Natural killer cell (primary cell): Measurements from ENCODE around the gene ZG16B. TPM values are rescaled to one million over a fixed set of nuclear protein-coding genes. Genes with fewer than 3 reads are reported as not detected.

Experiments
- ATAC-seq, 3 donors: fragments of 150-1000 bp in 2 of 3; fragments of 200-7000 bp in 1 of 3; cut with Tn5 transposase; 1 replicate in 1 of 3; 2 replicates in 2 of 3; pipeline ENCODE4 v1.10.0; 2021; ENCODE audit warnings: mild to moderate bottlenecking in 2 of 3, moderate library complexity in 2 of 3
- DNase-seq, 2 donors: peaks; one replicate each; pipeline versions ENCODE4 v3.0.0 to v3.0.0-alpha.2; 2013 to 2021; ENCODE audit warnings: mixed read lengths in 1 of 2
- H3K27ac ChIP-seq: one replicate; pipeline ENCODE4 v1.5.1; 2013; ENCODE audit warnings: mild to moderate bottlenecking, low read length
- H3K27me3 ChIP-seq: one replicate; pipeline ENCODE4 v1.6.1; 2013; ENCODE audit warnings: low read length; ENCODE audit not compliant: control insufficient read depth, insufficient read depth
- H3K36me3 ChIP-seq: one replicate; pipeline ENCODE4 v1.6.1; 2013; ENCODE audit warnings: low read length; ENCODE audit not compliant: control insufficient read depth, insufficient read depth
- H3K4me1 ChIP-seq: one replicate; pipeline ENCODE4 v1.6.1; 2013; ENCODE audit warnings: low read length; ENCODE audit not compliant: control insufficient read depth, insufficient read depth
- H3K4me3 ChIP-seq: one replicate; pipeline ENCODE4 v1.5.1; 2013; ENCODE audit warnings: low read length
- H3K9me3 ChIP-seq: one replicate; pipeline ENCODE4 v1.6.1; 2013; ENCODE audit warnings: low read length; ENCODE audit not compliant: control insufficient read depth, insufficient read depth
- H3K27ac Mint-ChIP-seq, 2 donors: one replicate each; pipeline ENCODE4 v1.8.0; 2022; ENCODE audit warnings: mild to moderate bottlenecking in 2 of 2, mixed read lengths in 2 of 2, moderate library complexity in 1 of 2
- H3K27me3 Mint-ChIP-seq, 2 donors: one replicate each; pipeline ENCODE4 v1.8.0; 2022; ENCODE audit warnings: low read depth in 2 of 2, mixed read lengths in 2 of 2
- H3K36me3 Mint-ChIP-seq: one replicate; pipeline ENCODE4 v1.8.0; 2022; ENCODE audit warnings: mixed read lengths
- H3K4me1 Mint-ChIP-seq, 2 donors: one replicate each; pipeline ENCODE4 v1.8.0; 2022; ENCODE audit warnings: mixed read lengths in 2 of 2
- H3K4me3 Mint-ChIP-seq: one replicate; pipeline ENCODE4 v1.8.0; 2022; ENCODE audit warnings: mild to moderate bottlenecking, moderate library complexity, mixed read lengths
- H3K9me3 Mint-ChIP-seq, 2 donors: one replicate each; pipeline ENCODE4 v1.8.0; 2022; ENCODE audit warnings: mixed read lengths in 2 of 2
- WGBS: methylation state at CpG from one replicate; pipeline ENCODE4 v1.1.7; 2013; ENCODE audit warnings: missing lambda C conversion rate; ENCODE audit not compliant: insufficient coverage; 5-methylcytosine and 5-hydroxymethylcytosine counted together
- intact Hi-C: fragments of 100-400 bp; cut with micrococcal nuclease; formaldehyde crosslinking; loops from one replicate; pipeline ENCODE4 v1.14.2; 2022
- total RNA-seq, 4 donors: library from RNA; stranded (reverse); fragments of 120-200 nt in 1 of 4; gene quantifications; one replicate each; pipeline versions ENCODE4 v1.2.3 to v1.2.4, GENCODE V29; 2013 to 2022
- TF ChIP-seq, protein P1 (sequence below): fragments of 200-600 bp; IDR thresholded peaks from one replicate; pipeline ENCODE4 v1.8.0; 2022; ENCODE audit warnings: antibody characterized with exemption

Gene ZG16B
- total RNA-seq, 3 donors from 2014 or later (not counting 1 experiment from before 2014, with no cell fraction given): 0.78 to 1.5 (median 1.1) TPM

DNA sequence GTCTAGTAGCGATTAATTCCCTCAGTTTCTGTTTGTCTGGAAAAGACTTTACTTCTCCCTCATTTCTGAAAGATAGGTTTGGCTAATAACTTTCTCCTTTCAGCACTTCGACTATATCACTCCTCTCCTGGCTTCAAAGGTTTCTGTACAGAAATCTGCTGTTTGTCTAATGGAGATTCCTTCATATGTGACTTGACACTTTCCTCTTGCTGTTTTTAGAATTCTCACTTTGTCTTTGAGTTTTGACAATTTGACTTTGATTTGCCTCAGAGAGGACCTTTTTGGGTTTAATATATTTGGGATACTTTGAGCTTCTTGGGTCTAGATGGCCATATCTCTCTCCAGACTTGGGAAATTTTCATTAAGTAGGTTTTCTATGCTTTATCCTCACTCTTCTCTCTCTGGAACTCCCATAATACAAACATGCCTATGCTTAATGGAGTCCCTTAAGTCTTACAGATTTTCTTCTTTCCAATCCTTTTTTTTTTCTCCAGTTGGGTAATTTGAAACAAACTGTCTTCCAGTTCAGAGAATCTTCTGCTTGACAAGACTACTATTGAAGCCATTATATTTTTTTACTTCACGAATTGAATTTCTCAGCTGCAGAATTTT is 20.8 kb upstream of the ZG16B start:
- H3K27me3 Mint-ChIP-seq: peaks cover 0 to 15% of the 10 kb centered on the region in 2 donors
- intact Hi-C loops: no loop called here

DNA sequence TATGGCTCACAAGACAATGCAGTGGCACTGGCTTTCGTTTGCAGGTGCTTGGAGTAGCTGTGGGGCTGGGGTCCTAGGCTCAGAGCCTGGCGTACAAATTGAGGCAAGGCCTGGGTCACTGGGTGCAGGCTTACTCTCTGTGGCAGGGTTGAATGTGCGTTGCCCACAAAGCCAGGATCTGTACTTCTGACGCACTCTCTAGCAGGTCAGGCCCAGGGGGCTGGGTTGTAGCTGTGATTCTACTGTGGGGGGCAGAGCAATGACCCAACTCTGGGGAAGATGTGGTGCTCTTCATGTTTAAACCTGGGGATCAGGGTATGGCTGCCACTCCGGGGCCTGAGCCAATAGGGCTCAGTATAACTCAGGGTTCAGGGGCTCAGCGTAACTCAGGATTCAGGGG is 19.5 kb upstream of the ZG16B start:
- TF ChIP-seq, protein P1, sequence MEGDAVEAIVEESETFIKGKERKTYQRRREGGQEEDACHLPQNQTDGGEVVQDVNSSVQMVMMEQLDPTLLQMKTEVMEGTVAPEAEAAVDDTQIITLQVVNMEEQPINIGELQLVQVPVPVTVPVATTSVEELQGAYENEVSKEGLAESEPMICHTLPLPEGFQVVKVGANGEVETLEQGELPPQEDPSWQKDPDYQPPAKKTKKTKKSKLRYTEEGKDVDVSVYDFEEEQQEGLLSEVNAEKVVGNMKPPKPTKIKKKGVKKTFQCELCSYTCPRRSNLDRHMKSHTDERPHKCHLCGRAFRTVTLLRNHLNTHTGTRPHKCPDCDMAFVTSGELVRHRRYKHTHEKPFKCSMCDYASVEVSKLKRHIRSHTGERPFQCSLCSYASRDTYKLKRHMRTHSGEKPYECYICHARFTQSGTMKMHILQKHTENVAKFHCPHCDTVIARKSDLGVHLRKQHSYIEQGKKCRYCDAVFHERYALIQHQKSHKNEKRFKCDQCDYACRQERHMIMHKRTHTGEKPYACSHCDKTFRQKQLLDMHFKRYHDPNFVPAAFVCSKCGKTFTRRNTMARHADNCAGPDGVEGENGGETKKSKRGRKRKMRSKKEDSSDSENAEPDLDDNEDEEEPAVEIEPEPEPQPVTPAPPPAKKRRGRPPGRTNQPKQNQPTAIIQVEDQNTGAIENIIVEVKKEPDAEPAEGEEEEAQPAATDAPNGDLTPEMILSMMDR: no peak
- no peak overlapping the region for H3K4me3 ChIP-seq
- peaks cover 9% of the 10 kb centered on the region for H3K4me1 ChIP-seq
- peaks cover 0 to 10% of the 10 kb centered on the region in 2 donors for H3K27me3 Mint-ChIP-seq
- H3K4me1 Mint-ChIP-seq: no peaks in the 10 kb centered on the region
- H3K4me3 Mint-ChIP-seq: no peak overlapping the region
- ATAC-seq (no peak), DNase-seq (no peak)
- H3K9me3 Mint-ChIP-seq: no peaks in the 10 kb centered on the region
- no peaks in the 10 kb centered on the region for H3K36me3 Mint-ChIP-seq
- no peak overlapping the region for H3K27ac Mint-ChIP-seq
- no peaks in the 10 kb centered on the region for H3K9me3 ChIP-seq
- intact Hi-C loops: no loop called here
- 74% methylated on average over 6 of the region's 6 CpGs for WGBS
- H3K27ac ChIP-seq: no peak overlapping the region
- H3K27me3 ChIP-seq: no peaks in the 10 kb centered on the region
- H3K36me3 ChIP-seq: no peaks in the 10 kb centered on the region

More for the DNA sequence above, 20.8 kb upstream of the ZG16B start:
- Histone ChIP-seq H3K9me3 (peaks cover 2% of the 10 kb centered on the region), H3K27ac (no peak overlapping the region), H3K4me1 (peaks cover 9% of the 10 kb centered on the region), H3K4me3 (no peak overlapping the region), H3K36me3 (no peaks in the 10 kb centered on the region), H3K27me3 (no peaks in the 10 kb centered on the region)
- Mint-ChIP-seq H3K4me3 (no peak overlapping the region), H3K4me1 (no peaks in the 10 kb centered on the region), H3K27ac (no peak overlapping the region), H3K36me3 (no peaks in the 10 kb centered on the region), H3K9me3 (no peaks in the 10 kb centered on the region)
- DNase-seq (no peak), ATAC-seq (no peak)
- TF ChIP-seq, protein P1: no peak
- WGBS: 100% methylated on average over 1 of the region's 3 CpGs

DNA sequence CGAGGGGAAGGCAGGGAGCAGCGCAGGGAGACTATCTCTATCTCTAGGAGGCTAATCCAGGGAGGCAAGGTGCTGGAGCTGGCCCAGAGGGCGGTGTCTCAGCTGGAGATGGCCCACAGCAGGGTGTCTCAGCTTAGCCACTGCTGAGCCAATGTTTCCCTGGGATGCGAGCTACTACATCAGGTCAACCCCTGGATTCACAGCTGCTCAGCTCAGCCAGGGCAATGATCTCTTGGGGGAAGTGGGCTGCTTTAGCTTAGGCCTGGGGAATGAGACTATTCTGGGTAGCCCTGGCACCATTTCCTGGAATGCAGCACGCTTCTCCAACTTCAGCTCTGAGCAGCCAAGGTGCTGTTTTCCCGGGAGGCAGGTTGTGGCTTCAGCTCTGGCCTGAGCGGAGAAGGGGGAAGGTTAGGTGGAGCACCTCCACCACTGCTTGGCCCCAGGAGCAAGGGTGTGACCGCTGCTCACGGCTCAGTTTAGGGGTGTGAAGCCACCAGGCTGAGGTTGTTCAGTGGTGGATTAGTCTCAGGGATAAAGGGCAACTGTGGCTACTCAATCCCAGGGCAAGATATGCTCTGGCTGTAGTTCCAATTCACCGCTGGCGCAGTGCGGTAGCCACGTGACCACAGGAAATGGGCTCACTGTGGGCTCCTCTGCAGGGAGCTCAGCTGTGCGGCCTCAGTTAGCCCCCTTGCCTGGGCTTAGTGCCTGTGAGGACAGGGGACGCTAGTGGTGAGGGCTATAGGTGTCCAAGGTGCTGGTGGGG is 18.2 kb upstream of the ZG16B start:
- DNase-seq (no peak), ATAC-seq (peak in 1 of 3 donors; percentile 40)
- H3K27ac ChIP-seq: no peak overlapping the region
- no peaks in the 10 kb centered on the region for H3K36me3 ChIP-seq
- no peaks in the 10 kb centered on the region for H3K9me3 ChIP-seq
- Mint-ChIP-seq H3K36me3 (no peaks in the 10 kb centered on the region), H3K4me1 (no peaks in the 10 kb centered on the region), H3K4me3 (no peak overlapping the region), H3K27me3 (peaks cover 0 to 7% of the 10 kb centered on the region in 2 donors), H3K9me3 (no peaks in the 10 kb centered on the region), H3K27ac (no peak overlapping the region)
- H3K27me3 ChIP-seq: no peaks in the 10 kb centered on the region
- WGBS: 63% methylated on average over 15 of the region's 15 CpGs
- intact Hi-C loops: no loop called here
- peaks cover 11% of the 10 kb centered on the region for H3K4me1 ChIP-seq
- H3K4me3 ChIP-seq: no peak overlapping the region
- TF ChIP-seq, protein P1: no peak
